Small intestine (tissue), 7 donors: ENCODE data around the gene ITGA5. TPM values are rescaled to one million over a fixed set of nuclear protein-coding genes. Genes with fewer than 3 reads are reported as not detected.
A peak's percentile ranks its signal among the peaks of the same experiment; 100 is the strongest.

Experiments
- DNase-seq, 2 donors: peaks; one replicate each; pipeline versions ENCODE4 v3.0.0 to v3.0.0-alpha.2; 2013
- FAIRE-seq: peaks from 2 replicates; lab custom pipeline; 2012; peaks lifted over from hg19 to GRCh38; lab: Jason Lieb, UNC
- H3K27ac ChIP-seq, 3 donors: one replicate each; pipeline ENCODE4 v1.5.1; 2013; ENCODE audit warnings: low read length in 2 of 3, mild to moderate bottlenecking in 2 of 3, control low read depth in 1 of 3, inconsistent platforms in 1 of 3, low read depth in 1 of 3, moderate library complexity in 1 of 3
- H3K27me3 ChIP-seq, 3 donors: one replicate each; pipeline ENCODE4 v1.6.1; 2013; ENCODE audit warnings: low read length in 3 of 3, inconsistent platforms in 1 of 3; ENCODE audit not compliant: control insufficient read depth in 3 of 3, insufficient read depth in 3 of 3
- H3K36me3 ChIP-seq, 3 donors: one replicate each; pipeline ENCODE4 v1.6.1; 2013; ENCODE audit warnings: low read length in 3 of 3, inconsistent platforms in 1 of 3, low read depth in 1 of 3, mild to moderate bottlenecking in 1 of 3, moderate library complexity in 1 of 3; ENCODE audit not compliant: control insufficient read depth in 3 of 3, insufficient read depth in 2 of 3
- H3K4me1 ChIP-seq, 3 donors: one replicate each; pipeline ENCODE4 v1.6.1; 2013; ENCODE audit warnings: low read length in 2 of 3, inconsistent platforms in 1 of 3, low read depth in 1 of 3, mild to moderate bottlenecking in 1 of 3, moderate library complexity in 1 of 3; ENCODE audit not compliant: control insufficient read depth in 3 of 3, insufficient read depth in 2 of 3
- H3K4me3 ChIP-seq, 3 donors: one replicate each; pipeline ENCODE4 v1.5.1; 2013; ENCODE audit warnings: low read length in 3 of 3, control low read depth in 1 of 3, inconsistent platforms in 1 of 3, low read depth in 1 of 3, mild to moderate bottlenecking in 1 of 3, moderate library complexity in 1 of 3
- H3K9me3 ChIP-seq, 2 donors: one replicate each; pipeline ENCODE4 v1.6.1; 2013; ENCODE audit warnings: low read depth in 1 of 2, low read length in 1 of 2; ENCODE audit not compliant: control insufficient read depth in 2 of 2, insufficient read depth in 1 of 2
- WGBS, 3 donors: extraction: QIAGEN DNeasy Blood & Tissue Kit; methylation state at CpG; one replicate each; pipeline ENCODE4 v1.1.7; 2013; 5-methylcytosine and 5-hydroxymethylcytosine counted together
- polyA plus RNA-seq, 4 donors: library from polyadenylated mRNA; stranded (reverse) in 3 of 4; unstranded in 1 of 4; fragments of 200-250 nt in 3 of 4; fragments of 120-200 nt in 1 of 4; gene quantifications; one replicate each; pipeline versions ENCODE4 v1.2.1 to v1.2.3, GENCODE V29; 2013
- donor health status: healthy with polysubstance abuse.
- donor health status: control.
- donor health status: control.
- donor health status: Bipolar disorder and iron deficiency.
- donor health status: healthy.

ITGA5 gene
- polyA plus RNA-seq, 4 donors: 1.8 to 60.7 (median 7.9) TPM

DNA sequence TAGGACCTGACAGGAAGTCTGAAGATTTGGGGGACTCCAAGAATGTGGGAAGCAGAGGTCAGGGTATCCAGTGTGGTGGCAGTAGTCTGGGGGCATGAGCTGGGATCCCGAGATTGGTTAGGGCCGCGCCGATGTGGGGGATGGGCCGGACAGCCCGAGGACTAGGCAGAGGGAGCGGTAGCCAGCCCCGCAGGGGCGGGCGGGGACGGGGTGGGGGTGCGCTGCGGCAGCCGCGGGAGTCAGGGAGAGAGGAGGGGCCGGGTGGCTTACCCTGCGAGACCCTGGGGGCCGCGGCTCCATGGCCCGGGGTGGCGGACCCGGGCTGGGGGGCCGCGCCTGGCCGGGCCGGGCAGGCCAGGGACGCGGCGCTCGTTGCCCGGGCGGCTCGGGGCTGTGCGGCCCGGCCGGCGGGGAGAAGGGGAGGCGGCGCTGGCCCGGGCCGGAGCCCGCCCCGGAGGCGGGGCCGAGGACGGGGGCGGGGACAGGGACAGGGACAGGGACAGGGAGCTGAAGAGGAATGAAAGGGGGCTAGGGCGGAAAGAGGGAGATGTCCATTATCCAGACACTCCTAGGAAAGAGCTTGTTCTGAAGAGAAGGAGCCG is 40.2 kb downstream of the ITGA5 start:
- Histone ChIP-seq H3K4me3 (peak overlapping the region in 2 of 3 donors; percentile 42 to 51), H3K4me1 (peaks cover 0 to 4% (median 0%) of the 10 kb centered on the region in 3 donors), H3K9me3 (no peaks in the 10 kb centered on the region), H3K27ac (no peak overlapping the region), H3K36me3 (peaks cover 0 to 2% (median 0%) of the 10 kb centered on the region in 3 donors), H3K27me3 (peaks cover 0 to 18% (median 0%) of the 10 kb centered on the region in 3 donors)
- DNase-seq (peak; percentile 47 to 74), FAIRE-seq (no peak)
- WGBS, 3 donors: 18 to 33% (median 23%) methylated on average over 28 to 48 of the region's 49 CpGs

DNA sequence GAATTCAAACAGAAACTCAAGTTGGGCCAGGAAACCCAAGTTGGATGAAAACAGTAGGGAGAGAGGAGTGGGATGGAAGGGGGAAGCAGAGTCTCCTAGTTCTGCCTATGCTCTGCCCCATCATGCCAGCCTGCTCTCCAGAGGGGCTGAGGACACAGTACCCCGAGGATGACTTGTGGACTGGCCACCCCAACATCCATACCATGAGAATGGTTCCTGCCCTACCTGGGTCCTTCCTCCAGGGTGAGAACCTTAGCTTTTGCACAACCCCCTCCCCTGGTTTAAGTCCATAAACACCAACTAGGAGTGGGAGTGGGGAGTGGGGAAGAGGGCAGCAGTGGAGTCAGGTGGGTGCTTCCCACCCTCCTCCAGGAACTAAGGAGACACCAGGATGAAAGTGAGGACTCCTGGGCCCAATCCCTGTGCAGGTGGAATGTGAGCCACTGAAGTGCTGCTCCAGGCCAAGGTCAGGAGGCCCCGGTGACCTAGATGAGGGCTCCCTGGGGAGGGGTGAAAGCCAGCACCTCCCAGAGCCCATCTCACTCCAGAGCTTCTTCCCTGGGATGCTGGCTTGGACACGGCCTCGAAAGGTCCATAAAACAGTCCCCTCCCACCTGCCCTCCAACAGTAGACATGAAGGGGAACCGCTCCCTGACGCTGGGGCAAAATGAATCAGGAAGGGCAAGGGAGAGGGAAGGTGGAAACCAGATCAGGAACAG is 41.1 kb downstream of the ITGA5 start:
- peaks cover 0 to 4% (median 0%) of the 10 kb centered on the region in 3 donors for H3K36me3 ChIP-seq
- H3K27me3 ChIP-seq: peaks cover 0 to 18% (median 0%) of the 10 kb centered on the region in 3 donors
- no peaks in the 10 kb centered on the region for H3K9me3 ChIP-seq
- no peak overlapping the region for H3K4me3 ChIP-seq
- no peak overlapping the region for H3K27ac ChIP-seq
- FAIRE-seq: no peak
- peaks cover 0 to 4% (median 0%) of the 10 kb centered on the region in 3 donors for H3K4me1 ChIP-seq
- WGBS, 3 donors: 54 to 68% (median 62%) methylated on average over 6 of the region's 6 CpGs
- no peak for DNase-seq

DNA sequence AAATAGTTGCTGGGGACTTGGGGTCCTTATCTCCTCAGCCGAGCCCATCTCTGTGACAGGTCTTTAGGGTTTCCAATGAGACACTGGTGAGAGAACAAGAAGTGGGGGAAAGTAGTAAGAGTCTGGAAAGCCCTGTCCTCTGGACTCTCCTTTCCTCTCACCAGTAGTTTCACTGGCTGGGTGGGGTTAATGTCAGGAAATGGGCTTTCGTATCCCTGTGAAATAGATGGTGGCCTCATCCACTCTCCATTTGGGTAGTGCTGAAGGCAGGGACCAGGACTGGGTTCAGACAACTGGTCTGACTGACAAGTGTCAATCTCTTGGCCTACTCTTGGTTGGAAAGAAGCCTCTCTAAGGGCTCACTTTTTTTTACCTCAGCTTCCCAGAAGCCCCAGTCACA is 42.1 kb downstream of the ITGA5 start:
- Histone ChIP-seq H3K27me3 (peaks cover 0 to 18% (median 0%) of the 10 kb centered on the region in 3 donors), H3K9me3 (no peaks in the 10 kb centered on the region), H3K36me3 (peaks cover 0 to 4% (median 0%) of the 10 kb centered on the region in 3 donors), H3K4me1 (peaks cover 0 to 8% (median 0%) of the 10 kb centered on the region in 3 donors), H3K27ac (peak overlapping the region in 1 of 3 donors; percentile 4), H3K4me3 (no peak overlapping the region)
- WGBS, 3 donors: 71 to 88% (median 84%) methylated on average over 2 of the region's 2 CpGs
- DNase-seq (no peak), FAIRE-seq (no peak)

GRCh38 chr12:54376596-54376995 is 42.5 kb downstream of the ITGA5 start:
- peak overlapping the region in 1 of 3 donors; percentile 61 for H3K27ac ChIP-seq
- peaks cover 0 to 18% (median 0%) of the 10 kb centered on the region in 3 donors for H3K27me3 ChIP-seq
- no peak overlapping the region for H3K4me3 ChIP-seq
- H3K4me1 ChIP-seq: peaks cover 0 to 10% (median 0%) of the 10 kb centered on the region in 3 donors
- DNase-seq: no peak
- no peaks in the 10 kb centered on the region for H3K9me3 ChIP-seq
- FAIRE-seq: no peak
- H3K36me3 ChIP-seq: peaks cover 0 to 4% (median 0%) of the 10 kb centered on the region in 3 donors
- 53 to 71% (median 69%) methylated on average over 4 of the region's 4 CpGs for WGBS, 3 donors

- Histone ChIP-seq H3K36me3 (peaks cover 0 to 6% (median 0%) of the 10 kb centered on the region in 3 donors), H3K9me3 (no peaks in the 10 kb centered on the region), H3K27ac (peak overlapping the region in 1 of 3 donors; percentile 61), H3K27me3 (peaks cover 0 to 25% (median 0%) of the 10 kb centered on the region in 3 donors), H3K4me3 (no peak overlapping the region), H3K4me1 (peaks cover 0 to 22% (median 0%) of the 10 kb centered on the region in 3 donors)
- 47 to 100% (median 77%) methylated on average over 1 to 2 of the region's 2 CpGs for WGBS, 3 donors
- FAIRE-seq (no peak), DNase-seq (no peak)
Observed at GRCh38 chr12:54375259-54375579, 43.8 kb downstream of the ITGA5 start.

DNA sequence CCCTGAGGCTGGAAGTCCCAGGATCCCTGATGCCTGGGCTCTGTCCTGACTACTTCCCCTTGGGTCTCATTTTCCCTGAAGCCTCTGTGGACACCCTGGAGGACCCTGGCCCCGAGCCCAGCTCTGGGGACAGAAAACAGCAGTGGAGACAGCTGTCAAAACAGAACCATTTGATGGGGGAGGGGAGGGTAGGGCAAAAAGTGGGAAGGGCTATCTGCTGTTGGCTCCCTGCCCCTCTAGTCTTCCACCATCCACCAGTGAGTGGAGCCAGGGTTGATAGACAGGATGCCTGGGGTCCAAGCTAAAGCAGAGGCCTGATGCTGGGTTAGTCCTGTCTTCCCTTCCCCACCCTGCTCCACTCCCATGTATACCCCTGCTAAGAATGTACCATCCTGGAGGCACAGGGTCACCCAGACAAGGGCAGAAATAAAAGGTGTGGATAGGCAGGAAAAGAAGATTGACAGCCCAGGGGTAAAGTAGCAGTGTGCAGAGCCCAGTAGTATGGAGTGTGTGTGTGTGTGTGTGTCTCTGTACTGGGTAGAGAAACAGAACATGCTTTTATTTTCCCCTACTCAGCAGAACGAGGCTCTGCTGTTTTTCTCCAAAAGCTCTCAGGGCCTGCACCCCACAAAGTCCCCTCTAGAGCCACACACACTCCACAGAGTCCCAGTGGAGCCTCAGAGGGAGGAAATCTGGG is 44.4 kb downstream of the ITGA5 start:
- 23 to 50% (median 48%) methylated on average over 2 of the region's 2 CpGs for WGBS, 3 donors
- FAIRE-seq (no peak), DNase-seq (no peak)
- Histone ChIP-seq H3K36me3 (peaks cover 0 to 6% (median 0%) of the 10 kb centered on the region in 3 donors), H3K9me3 (no peaks in the 10 kb centered on the region), H3K27me3 (peaks cover 0 to 27% (median 0%) of the 10 kb centered on the region in 3 donors), H3K4me3 (no peak overlapping the region), H3K27ac (peak overlapping the region in 1 of 3 donors; percentile 36), H3K4me1 (peaks cover 0 to 24% (median 3%) of the 10 kb centered on the region in 3 donors)

GRCh38 chr12:54373649-54374561 is 45.2 kb downstream of the ITGA5 start:
- H3K4me3 ChIP-seq: no peak overlapping the region
- peaks cover 0 to 35% (median 0%) of the 10 kb centered on the region in 3 donors for H3K27me3 ChIP-seq
- peaks cover 0 to 6% (median 0%) of the 10 kb centered on the region in 3 donors for H3K36me3 ChIP-seq
- no peaks in the 10 kb centered on the region for H3K9me3 ChIP-seq
- WGBS, 3 donors: 32 to 81% (median 53%) methylated on average over 9 to 10 of the region's 10 CpGs
- H3K27ac ChIP-seq: peak overlapping the region in 1 of 3 donors; percentile 56
- DNase-seq: no peak
- peaks cover 0 to 26% (median 3%) of the 10 kb centered on the region in 3 donors for H3K4me1 ChIP-seq
- no peak for FAIRE-seq
